HepG2 (cell line): ENCODE measurements around the gene CAMK2D. TPM values are rescaled to one million over a fixed set of nuclear protein-coding genes. Genes with fewer than 3 reads are reported as not detected.

Experiments used
- ELF3 ChIP-seq: IDR thresholded peaks from 2 replicates; pipeline ENCODE4 v1.6.1; 2016; ENCODE audit warnings: missing genetic modification reagents, missing compliant biosample characterization
- EZH2 ChIP-seq: conservative IDR thresholded peaks from 2 replicates; pipeline ENCODE4 v1.6.1; 2012; ENCODE audit warnings: mild to moderate bottlenecking, low read depth, low read length, moderate library complexity
- HCFC1 ChIP-seq: fragments of 150-350 bp; IDR thresholded peaks from 2 replicates; pipeline ENCODE4 v1.6.1; 2014; ENCODE audit warnings: low read depth, low read length
- HHEX ChIP-seq: IDR thresholded peaks from 2 replicates; pipeline ENCODE4 v1.6.1; 2016; ENCODE audit warnings: control low read depth
- NCOA2 ChIP-seq: sonication (generic); formaldehyde crosslinking; IDR thresholded peaks from 2 replicates; pipeline ENCODE4 v1.8.0; 2022; ENCODE audit warnings: inconsistent platforms
- SIN3A ChIP-seq: IDR thresholded peaks from 2 replicates; pipeline ENCODE4 v1.6.1; 2011; ENCODE audit warnings: low read depth, mild to moderate bottlenecking, control low read depth, low read length, borderline replicate concordance
- SOX6 ChIP-seq, 2 experiments: fragments of 450-650 bp in 1 of 2; sonication (generic) in 1 of 2; formaldehyde crosslinking in 1 of 2; IDR thresholded peaks; 2 replicates each; pipeline versions ENCODE4 v1.4.0 to v1.6.1; 2017 to 2020; ENCODE audit warnings: antibody characterized with exemption in 1 of 2, mild to moderate bottlenecking in 1 of 2, missing genetic modification reagents in 1 of 2
- ZNF607 ChIP-seq: sonication (generic); formaldehyde crosslinking; IDR thresholded peaks from 2 replicates; pipeline ENCODE4 v1.5.1; 2020; ENCODE audit warnings: missing genetic modification reagents, mild to moderate bottlenecking, borderline replicate concordance
- ZNF644 ChIP-seq: IDR thresholded peaks from 2 replicates; pipeline ENCODE4 v1.6.1; 2016; ENCODE audit warnings: low read depth
- polyA plus RNA-seq, 8 experiments: library from polyadenylated mRNA; depleted of rRNA in 3 of 8; stranded (reverse) in 7 of 8; unstranded in 1 of 8; fragments of >200 nt; fragmentation: Illumina TruSeq in 4 of 8; extraction: Trizol in 4 of 8; gene quantifications; 2 replicates each; pipeline versions ENCODE4 v1.2.1 to v1.2.3, GENCODE V29; 2011 to 2016; ENCODE audit warnings: low read depth in 4 of 8, missing spikeins in 1 of 8, mixed read lengths in 1 of 8; ENCODE audit not compliant: insufficient read depth in 1 of 8
- total RNA-seq, 5 experiments: library from RNA; depleted of rRNA; stranded (reverse); fragments of >200 nt; fragmentation: Illumina TruSeq; extraction: Trizol; gene quantifications; 2 replicates each; pipeline ENCODE4 v1.2.3, GENCODE V29; 2016; ENCODE audit warnings: low read depth in 1 of 5
- TF ChIP-seq, protein P1 (sequence below), 2 experiments: fragments of 450-650 bp in 1 of 2; sonication (generic) in 1 of 2; formaldehyde crosslinking in 1 of 2; IDR thresholded peaks; 2 replicates each; pipeline versions ENCODE4 v1.6.1 to v1.8.0; 2016 to 2022; ENCODE audit warnings: antibody characterized with exemption in 1 of 2, mild to moderate bottlenecking in 1 of 2, missing genetic modification reagents in 1 of 2
- TF ChIP-seq, protein P2 (sequence below): sonication (generic); formaldehyde crosslinking; IDR thresholded peaks from 2 replicates; pipeline ENCODE4 v1.5.1; 2020; ENCODE audit warnings: mild to moderate bottlenecking, missing genetic modification reagents, borderline replicate concordance
- TF ChIP-seq, protein P3 (sequence below): sonication (generic); formaldehyde crosslinking; IDR thresholded peaks from 2 replicates; pipeline ENCODE4 v1.8.1; 2022; ENCODE audit warnings: mild to moderate bottlenecking, missing genetic modification reagents
- TF ChIP-seq, protein P4 (sequence below): sonication (generic); formaldehyde crosslinking; IDR thresholded peaks from 2 replicates; pipeline ENCODE4 v1.5.0; 2020; ENCODE audit warnings: missing genetic modification reagents

CAMK2D gene
- total and polyA plus RNA-seq, 2 of the 13 experiments (the other 11 are each of a cell fraction or from before 2014, with no cell fraction given): 18.0 to 65.4 TPM

DNA sequence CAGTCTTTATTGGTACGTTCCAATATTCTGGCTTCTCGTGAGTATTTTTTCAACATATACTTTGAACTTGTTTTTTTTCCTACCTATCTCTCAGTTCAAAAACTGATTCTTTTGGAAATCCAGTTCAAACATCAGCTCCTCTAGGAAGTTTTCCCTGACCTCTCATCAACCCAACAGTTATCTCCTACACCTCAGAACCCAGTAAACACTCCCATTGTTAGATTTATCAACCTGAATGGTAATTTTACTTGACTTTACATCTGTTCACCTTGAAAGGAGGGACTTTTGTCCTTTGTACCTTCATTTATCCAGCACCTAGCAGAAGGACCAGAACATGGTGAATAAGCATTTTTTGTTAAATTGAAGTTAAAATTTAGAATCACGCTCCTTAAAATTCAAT, 13.6 kb downstream of the CAMK2D start (continued):
- TF ChIP-seq, protein P1, sequence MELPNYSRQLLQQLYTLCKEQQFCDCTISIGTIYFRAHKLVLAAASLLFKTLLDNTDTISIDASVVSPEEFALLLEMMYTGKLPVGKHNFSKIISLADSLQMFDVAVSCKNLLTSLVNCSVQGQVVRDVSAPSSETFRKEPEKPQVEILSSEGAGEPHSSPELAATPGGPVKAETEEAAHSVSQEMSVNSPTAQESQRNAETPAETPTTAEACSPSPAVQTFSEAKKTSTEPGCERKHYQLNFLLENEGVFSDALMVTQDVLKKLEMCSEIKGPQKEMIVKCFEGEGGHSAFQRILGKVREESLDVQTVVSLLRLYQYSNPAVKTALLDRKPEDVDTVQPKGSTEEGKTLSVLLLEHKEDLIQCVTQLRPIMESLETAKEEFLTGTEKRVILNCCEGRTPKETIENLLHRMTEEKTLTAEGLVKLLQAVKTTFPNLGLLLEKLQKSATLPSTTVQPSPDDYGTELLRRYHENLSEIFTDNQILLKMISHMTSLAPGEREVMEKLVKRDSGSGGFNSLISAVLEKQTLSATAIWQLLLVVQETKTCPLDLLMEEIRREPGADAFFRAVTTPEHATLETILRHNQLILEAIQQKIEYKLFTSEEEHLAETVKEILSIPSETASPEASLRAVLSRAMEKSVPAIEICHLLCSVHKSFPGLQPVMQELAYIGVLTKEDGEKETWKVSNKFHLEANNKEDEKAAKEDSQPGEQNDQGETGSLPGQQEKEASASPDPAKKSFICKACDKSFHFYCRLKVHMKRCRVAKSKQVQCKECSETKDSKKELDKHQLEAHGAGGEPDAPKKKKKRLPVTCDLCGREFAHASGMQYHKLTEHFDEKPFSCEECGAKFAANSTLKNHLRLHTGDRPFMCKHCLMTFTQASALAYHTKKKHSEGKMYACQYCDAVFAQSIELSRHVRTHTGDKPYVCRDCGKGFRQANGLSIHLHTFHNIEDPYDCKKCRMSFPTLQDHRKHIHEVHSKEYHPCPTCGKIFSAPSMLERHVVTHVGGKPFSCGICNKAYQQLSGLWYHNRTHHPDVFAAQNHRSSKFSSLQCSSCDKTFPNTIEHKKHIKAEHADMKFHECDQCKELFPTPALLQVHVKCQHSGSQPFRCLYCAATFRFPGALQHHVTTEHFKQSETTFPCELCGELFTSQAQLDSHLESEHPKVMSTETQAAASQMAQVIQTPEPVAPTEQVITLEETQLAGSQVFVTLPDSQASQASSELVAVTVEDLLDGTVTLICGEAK (IDR thresholded peaks at IDR 0.05): no peak
- TF ChIP-seq, protein P1 (CRISPR knock-in tag; IDR thresholded peaks at IDR 0.05): no peak
- TF ChIP-seq ZNF644 (CRISPR knock-in tag) (no peak), SIN3A (no peak), ZNF607 (CRISPR knock-in tag) (no peak), EZH2 (no peak), NCOA2 (CRISPR knock-in tag) (peak; percentile 52; the same call in 1 of the 2 replicates), HHEX (CRISPR knock-in tag) (no peak), HCFC1 (no peak), SOX6 (IDR thresholded peaks at IDR 0.05) (no peak), SOX6 (CRISPR knock-in tag; IDR thresholded peaks at IDR 0.05) (peak; percentile 47; the same call in 1 of the 2 replicates), ELF3 (no peak)
- TF ChIP-seq, protein P2, sequence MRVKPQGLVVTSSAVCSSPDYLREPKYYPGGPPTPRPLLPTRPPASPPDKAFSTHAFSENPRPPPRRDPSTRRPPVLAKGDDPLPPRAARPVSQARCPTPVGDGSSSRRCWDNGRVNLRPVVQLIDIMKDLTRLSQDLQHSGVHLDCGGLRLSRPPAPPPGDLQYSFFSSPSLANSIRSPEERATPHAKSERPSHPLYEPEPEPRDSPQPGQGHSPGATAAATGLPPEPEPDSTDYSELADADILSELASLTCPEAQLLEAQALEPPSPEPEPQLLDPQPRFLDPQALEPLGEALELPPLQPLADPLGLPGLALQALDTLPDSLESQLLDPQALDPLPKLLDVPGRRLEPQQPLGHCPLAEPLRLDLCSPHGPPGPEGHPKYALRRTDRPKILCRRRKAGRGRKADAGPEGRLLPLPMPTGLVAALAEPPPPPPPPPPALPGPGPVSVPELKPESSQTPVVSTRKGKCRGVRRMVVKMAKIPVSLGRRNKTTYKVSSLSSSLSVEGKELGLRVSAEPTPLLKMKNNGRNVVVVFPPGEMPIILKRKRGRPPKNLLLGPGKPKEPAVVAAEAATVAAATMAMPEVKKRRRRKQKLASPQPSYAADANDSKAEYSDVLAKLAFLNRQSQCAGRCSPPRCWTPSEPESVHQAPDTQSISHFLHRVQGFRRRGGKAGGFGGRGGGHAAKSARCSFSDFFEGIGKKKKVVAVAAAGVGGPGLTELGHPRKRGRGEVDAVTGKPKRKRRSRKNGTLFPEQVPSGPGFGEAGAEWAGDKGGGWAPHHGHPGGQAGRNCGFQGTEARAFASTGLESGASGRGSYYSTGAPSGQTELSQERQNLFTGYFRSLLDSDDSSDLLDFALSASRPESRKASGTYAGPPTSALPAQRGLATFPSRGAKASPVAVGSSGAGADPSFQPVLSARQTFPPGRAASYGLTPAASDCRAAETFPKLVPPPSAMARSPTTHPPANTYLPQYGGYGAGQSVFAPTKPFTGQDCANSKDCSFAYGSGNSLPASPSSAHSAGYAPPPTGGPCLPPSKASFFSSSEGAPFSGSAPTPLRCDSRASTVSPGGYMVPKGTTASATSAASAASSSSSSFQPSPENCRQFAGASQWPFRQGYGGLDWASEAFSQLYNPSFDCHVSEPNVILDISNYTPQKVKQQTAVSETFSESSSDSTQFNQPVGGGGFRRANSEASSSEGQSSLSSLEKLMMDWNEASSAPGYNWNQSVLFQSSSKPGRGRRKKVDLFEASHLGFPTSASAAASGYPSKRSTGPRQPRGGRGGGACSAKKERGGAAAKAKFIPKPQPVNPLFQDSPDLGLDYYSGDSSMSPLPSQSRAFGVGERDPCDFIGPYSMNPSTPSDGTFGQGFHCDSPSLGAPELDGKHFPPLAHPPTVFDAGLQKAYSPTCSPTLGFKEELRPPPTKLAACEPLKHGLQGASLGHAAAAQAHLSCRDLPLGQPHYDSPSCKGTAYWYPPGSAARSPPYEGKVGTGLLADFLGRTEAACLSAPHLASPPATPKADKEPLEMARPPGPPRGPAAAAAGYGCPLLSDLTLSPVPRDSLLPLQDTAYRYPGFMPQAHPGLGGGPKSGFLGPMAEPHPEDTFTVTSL (CRISPR knock-in tag): no peak
- TF ChIP-seq, protein P3, sequence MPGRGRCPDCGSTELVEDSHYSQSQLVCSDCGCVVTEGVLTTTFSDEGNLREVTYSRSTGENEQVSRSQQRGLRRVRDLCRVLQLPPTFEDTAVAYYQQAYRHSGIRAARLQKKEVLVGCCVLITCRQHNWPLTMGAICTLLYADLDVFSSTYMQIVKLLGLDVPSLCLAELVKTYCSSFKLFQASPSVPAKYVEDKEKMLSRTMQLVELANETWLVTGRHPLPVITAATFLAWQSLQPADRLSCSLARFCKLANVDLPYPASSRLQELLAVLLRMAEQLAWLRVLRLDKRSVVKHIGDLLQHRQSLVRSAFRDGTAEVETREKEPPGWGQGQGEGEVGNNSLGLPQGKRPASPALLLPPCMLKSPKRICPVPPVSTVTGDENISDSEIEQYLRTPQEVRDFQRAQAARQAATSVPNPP (CRISPR knock-in tag): no peak
- TF ChIP-seq, protein P4, sequence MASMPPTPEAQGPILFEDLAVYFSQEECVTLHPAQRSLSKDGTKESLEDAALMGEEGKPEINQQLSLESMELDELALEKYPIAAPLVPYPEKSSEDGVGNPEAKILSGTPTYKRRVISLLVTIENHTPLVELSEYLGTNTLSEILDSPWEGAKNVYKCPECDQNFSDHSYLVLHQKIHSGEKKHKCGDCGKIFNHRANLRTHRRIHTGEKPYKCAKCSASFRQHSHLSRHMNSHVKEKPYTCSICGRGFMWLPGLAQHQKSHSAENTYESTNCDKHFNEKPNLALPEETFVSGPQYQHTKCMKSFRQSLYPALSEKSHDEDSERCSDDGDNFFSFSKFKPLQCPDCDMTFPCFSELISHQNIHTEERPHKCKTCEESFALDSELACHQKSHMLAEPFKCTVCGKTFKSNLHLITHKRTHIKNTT: no peak
